ENCODE measurements around the gene ZNF345. TPM values are rescaled to one million over a fixed set of nuclear protein-coding genes. Genes with fewer than 3 reads are reported as not detected.

The ZNF345 gene
- total and polyA plus RNA-seq, 11 donors, result 0.64 to 5.9 (median 3.1) TPM

DNA sequence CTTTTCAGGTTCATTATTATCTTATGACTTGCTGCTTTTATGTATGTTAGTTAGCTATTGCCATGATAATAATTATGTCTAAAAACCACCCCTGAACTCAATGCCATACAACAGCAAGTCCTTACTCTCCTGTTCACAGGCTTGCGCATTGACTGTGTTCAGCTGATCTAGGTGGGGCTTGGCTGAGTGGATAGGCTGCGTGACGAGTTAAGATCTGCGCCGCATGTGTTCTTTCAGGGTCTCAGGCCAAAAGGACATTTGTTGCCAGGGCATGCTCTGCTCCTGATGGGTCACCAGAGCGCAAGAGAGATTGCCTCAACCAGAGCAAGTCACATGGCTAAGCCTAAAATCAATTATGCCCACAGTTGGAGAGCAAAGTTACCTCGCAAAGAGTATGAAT, 66.3 kb downstream of the ZNF345 start:
- Histone ChIP-seq H3K4me1 (peaks cover 0 to 18% (median 11%) of the 10 kb centered on the region in 12 donors), H3K9me3 (peaks cover 0 to 34% (median 2%) of the 10 kb centered on the region in 12 donors), H3K36me3 (peaks cover 0 to 51% (median 36%) of the 10 kb centered on the region in 9 donors), H3K27me3 (no peaks in the 10 kb centered on the region), H3K27ac (peak overlapping the region in 11 of 12 donors; percentile 89 to 98 (median 97)), H3K4me3 (peak overlapping the region; percentile 60 to 87 (median 80))
- WGBS, 4 donors, result 42 to 56% (median 43%) methylated on average over 7 of the region's 7 CpGs
- TF ChIP-seq POLR2A (IDR thresholded peaks at IDR 0.05), result no peak
- TF ChIP-seq, protein P1, sequence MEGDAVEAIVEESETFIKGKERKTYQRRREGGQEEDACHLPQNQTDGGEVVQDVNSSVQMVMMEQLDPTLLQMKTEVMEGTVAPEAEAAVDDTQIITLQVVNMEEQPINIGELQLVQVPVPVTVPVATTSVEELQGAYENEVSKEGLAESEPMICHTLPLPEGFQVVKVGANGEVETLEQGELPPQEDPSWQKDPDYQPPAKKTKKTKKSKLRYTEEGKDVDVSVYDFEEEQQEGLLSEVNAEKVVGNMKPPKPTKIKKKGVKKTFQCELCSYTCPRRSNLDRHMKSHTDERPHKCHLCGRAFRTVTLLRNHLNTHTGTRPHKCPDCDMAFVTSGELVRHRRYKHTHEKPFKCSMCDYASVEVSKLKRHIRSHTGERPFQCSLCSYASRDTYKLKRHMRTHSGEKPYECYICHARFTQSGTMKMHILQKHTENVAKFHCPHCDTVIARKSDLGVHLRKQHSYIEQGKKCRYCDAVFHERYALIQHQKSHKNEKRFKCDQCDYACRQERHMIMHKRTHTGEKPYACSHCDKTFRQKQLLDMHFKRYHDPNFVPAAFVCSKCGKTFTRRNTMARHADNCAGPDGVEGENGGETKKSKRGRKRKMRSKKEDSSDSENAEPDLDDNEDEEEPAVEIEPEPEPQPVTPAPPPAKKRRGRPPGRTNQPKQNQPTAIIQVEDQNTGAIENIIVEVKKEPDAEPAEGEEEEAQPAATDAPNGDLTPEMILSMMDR (IDR thresholded peaks at IDR 0.05), result no peak
- DNase-seq, result peak in 1 of 5 donors; percentile 24
- peak in 2 of 4 donors; percentile 26 to 28 for ATAC-seq
- intact Hi-C loops (cut with DNase I), result loop anchor here in 3 of 10 donors (1.0 to 10.0 kb wide), 6 partner anchors 62 to 550 kb away; partner anchors contain the start of genes ZNF345 (in 2 of the 3), ZNF850 (in 2 of the 3), ZNF383 (in 1 of the 3) and ZNF420 (in 1 of the 3)

DNA sequence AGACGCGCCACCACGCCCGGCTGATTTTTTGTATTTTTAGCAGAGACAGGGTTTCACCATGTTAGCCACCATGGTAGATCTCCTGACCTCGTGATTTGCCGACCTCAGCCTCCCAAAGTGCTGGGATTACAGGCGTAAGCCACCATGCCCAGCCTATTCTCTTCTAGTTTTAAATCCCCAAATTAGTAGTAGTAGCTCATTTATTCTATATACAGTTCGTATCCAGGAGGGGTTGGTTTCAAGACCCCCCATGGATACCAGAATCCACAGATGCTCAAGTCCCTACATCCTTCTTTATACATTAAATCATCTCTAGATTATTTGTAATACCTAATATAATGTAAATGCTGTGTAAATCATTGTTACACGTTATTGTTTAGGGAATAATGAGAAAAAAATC, 67.4 kb downstream of the ZNF345 start:
- H3K9me3 ChIP-seq, result peaks cover 0 to 32% (median 0%) of the 10 kb centered on the region in 12 donors
- intact Hi-C loops (cut with DNase I), result loop anchor here in 2 of 10 donors (5.0 to 10.0 kb wide), 5 partner anchors 63 to 549 kb away; partner anchors contain the start of genes ZNF850 (in 2 of the 2), ZNF345 (in 1 of the 2), ZNF383 (in 1 of the 2) and ZNF420 (in 1 of the 2)
- DNase-seq (no peak), ATAC-seq (no peak)
- H3K27ac ChIP-seq, result no peak overlapping the region
- no peak for TF ChIP-seq POLR2A (IDR thresholded peaks at IDR 0.05)
- TF ChIP-seq, protein P1 (IDR thresholded peaks at IDR 0.05), result no peak
- H3K4me1 ChIP-seq, result peaks cover 0 to 18% (median 11%) of the 10 kb centered on the region in 12 donors
- no peak overlapping the region for H3K4me3 ChIP-seq
- peaks cover 0 to 55% (median 43%) of the 10 kb centered on the region in 9 donors for H3K36me3 ChIP-seq
- 93 to 97% (median 95%) methylated on average over 9 of the region's 9 CpGs for WGBS, 4 donors
- H3K27me3 ChIP-seq, result no peaks in the 10 kb centered on the region

Other genes starting within 250 kb of the ZNF345 start
- gene ZNF382, start 245.6 kb upstream of the ZNF345 start, total RNA-seq, result 10 to 100 TPM; 12.0 to 21.2 (median 15.7) TPM
- gene ZNF382, start 245.6 kb upstream of the ZNF345 start, polyA plus RNA-seq, result 1 to 10 TPM; 4.3 to 5.4 TPM
- 1 to 10 TPM; 4.1 to 8.8 (median 6.2) TPM for gene ZNF461, start 184.0 kb upstream of the ZNF345 start, total RNA-seq
- gene ZNF461, start 184.0 kb upstream of the ZNF345 start, polyA plus RNA-seq, result 1 to 10 TPM; 3.2 to 4.2 TPM
- 1 to 10 TPM; 2.9 to 5.8 (median 3.9) TPM for gene ZNF567, start 163.3 kb upstream of the ZNF345 start, total RNA-seq
- gene ZNF567, start 163.3 kb upstream of the ZNF345 start, polyA plus RNA-seq, result 1 to 10 TPM; 2.1 to 2.6 TPM
- 1 to 10 TPM; 2.3 to 7.3 (median 4.0) TPM for gene ZNF850, start 78.1 kb upstream of the ZNF345 start, total RNA-seq
- 1 to 10 TPM in 1 of 2 donors, under 1 TPM in 1; 0.84 to 2.7 TPM for gene ZNF850, start 78.1 kb upstream of the ZNF345 start, polyA plus RNA-seq
- 10 to 100 TPM in 2 of 9 donors, 1 to 10 TPM in 7; 3.4 to 13.0 (median 8.5) TPM for gene ZNF790, start 12.5 kb upstream of the ZNF345 start, total RNA-seq
- gene ZNF790, start 12.5 kb upstream of the ZNF345 start, polyA plus RNA-seq, result 1 to 10 TPM; 3.7 to 4.6 TPM
- 1 to 10 TPM; 1.3 to 3.5 (median 2.5) TPM for gene ZNF829, start 65.4 kb downstream of the ZNF345 start, total RNA-seq
- gene ZNF829, start 65.4 kb downstream of the ZNF345 start, polyA plus RNA-seq, result 1 to 10 TPM in 1 of 2 donors, under 1 TPM in 1; 0.76 to 1.4 TPM
- gene ZNF568, start 65.5 kb downstream of the ZNF345 start, total RNA-seq, result 10 to 100 TPM in 3 of 9 donors, 1 to 10 TPM in 6; 6.6 to 12.1 (median 9.4) TPM
- 1 to 10 TPM; 3.7 to 5.8 TPM for gene ZNF568, start 65.5 kb downstream of the ZNF345 start, polyA plus RNA-seq
- 1 to 10 TPM; 1.9 to 9.3 (median 7.8) TPM for gene ZNF420, start 227.6 kb downstream of the ZNF345 start, total RNA-seq
- 1 to 10 TPM; 1.7 to 6.7 TPM for gene ZNF420, start 227.6 kb downstream of the ZNF345 start, polyA plus RNA-seq